Bronchial epithelial cell (primary cell): ENCODE data around the gene MBOAT7. TPM values are rescaled to one million over a fixed set of nuclear protein-coding genes. Genes with fewer than 3 reads are reported as not detected.

Experiments
- DNase-seq: peaks from one replicate; pipeline ENCODE4 v3.0.0-alpha.2; 2010; ENCODE audit warnings: low read depth
- FAIRE-seq: peaks from 2 replicates; lab custom pipeline; 2011; peaks lifted over from hg19 to GRCh38; lab: Jason Lieb, UNC
- H3K27me3 ChIP-seq: 2 replicates; pipeline ENCODE4 v1.5.1; 2011; ENCODE audit warnings: low read length; ENCODE audit not compliant: control insufficient read depth, insufficient read depth
- H3K36me3 ChIP-seq: 2 replicates; pipeline ENCODE4 v1.5.1; 2011; ENCODE audit warnings: low read length; ENCODE audit not compliant: control insufficient read depth, insufficient read depth
- H3K4me3 ChIP-seq: 2 replicates; pipeline ENCODE4 v1.5.1; 2011; ENCODE audit warnings: mild to moderate bottlenecking, low read depth, low read length, control low read depth
- total RNA-seq: library from RNA; depleted of rRNA; stranded (reverse); fragments of >200 nt; gene quantifications from 2 replicates; pipeline ENCODE4 v1.2.1, GENCODE V29; 2014
- TF ChIP-seq, protein P1 (sequence below): IDR thresholded peaks from 2 replicates; pipeline ENCODE4 v1.5.1; 2011; ENCODE audit warnings: mild to moderate bottlenecking, moderate library complexity, low read length, control low read depth, inconsistent platforms; ENCODE audit not compliant: insufficient read depth, severe bottlenecking

MBOAT7 gene
- total RNA-seq, 1 donor from 2014 or later, result 6.8 TPM

GRCh38 chr19:54141356-54141755 lies 48.0 kb downstream of the MBOAT7 start:
- peaks cover 37% of the 10 kb centered on the region for H3K36me3 ChIP-seq
- FAIRE-seq, result no peak

DNA sequence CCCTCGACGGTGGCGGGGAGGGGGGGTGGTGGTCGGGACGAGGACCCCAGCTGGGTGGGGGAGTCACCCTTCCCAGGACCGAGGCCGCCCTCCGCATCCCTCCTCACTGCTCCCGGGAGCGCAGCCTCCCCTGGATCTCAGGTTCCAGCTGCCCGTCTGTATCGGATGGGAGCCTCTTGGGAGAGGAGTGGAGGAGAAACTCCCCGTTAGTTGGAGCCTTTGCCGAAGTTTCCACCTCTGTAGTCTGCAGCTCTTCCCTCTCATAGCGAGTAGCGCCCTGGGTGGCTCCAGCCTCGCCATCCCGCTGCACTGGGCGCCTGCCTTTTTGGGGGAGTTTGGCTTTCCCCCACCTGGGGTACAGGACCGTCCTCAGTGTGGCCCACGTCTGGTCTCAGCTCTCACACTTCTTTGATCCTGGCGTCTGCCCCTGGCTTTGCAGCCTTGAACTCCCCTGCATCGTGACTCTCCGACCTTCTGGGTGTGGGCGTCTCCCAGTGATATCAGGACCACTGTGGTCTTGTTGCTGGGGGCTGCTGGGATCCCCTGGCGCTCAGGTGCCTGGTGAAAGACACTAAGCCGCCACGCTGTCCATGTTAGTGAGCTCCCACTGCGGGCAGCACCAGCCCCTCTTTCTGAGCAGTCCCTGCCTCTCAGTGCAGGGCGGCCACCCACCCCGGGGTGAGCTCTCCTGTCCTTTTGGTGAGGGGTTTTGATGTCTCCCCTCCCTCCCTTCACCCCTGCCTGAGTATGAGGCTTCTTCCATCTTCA lies 50.7 kb downstream of the MBOAT7 start:
- no peaks in the 10 kb centered on the region for H3K27me3 ChIP-seq

More at GRCh38 chr19:54141356-54141755, 48.0 kb downstream of the MBOAT7 start:
- TF ChIP-seq, protein P1, sequence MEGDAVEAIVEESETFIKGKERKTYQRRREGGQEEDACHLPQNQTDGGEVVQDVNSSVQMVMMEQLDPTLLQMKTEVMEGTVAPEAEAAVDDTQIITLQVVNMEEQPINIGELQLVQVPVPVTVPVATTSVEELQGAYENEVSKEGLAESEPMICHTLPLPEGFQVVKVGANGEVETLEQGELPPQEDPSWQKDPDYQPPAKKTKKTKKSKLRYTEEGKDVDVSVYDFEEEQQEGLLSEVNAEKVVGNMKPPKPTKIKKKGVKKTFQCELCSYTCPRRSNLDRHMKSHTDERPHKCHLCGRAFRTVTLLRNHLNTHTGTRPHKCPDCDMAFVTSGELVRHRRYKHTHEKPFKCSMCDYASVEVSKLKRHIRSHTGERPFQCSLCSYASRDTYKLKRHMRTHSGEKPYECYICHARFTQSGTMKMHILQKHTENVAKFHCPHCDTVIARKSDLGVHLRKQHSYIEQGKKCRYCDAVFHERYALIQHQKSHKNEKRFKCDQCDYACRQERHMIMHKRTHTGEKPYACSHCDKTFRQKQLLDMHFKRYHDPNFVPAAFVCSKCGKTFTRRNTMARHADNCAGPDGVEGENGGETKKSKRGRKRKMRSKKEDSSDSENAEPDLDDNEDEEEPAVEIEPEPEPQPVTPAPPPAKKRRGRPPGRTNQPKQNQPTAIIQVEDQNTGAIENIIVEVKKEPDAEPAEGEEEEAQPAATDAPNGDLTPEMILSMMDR, result no peak
- Histone ChIP-seq H3K4me3 (no peak overlapping the region), H3K27me3 (no peaks in the 10 kb centered on the region)
- DNase-seq, result no peak

DNA sequence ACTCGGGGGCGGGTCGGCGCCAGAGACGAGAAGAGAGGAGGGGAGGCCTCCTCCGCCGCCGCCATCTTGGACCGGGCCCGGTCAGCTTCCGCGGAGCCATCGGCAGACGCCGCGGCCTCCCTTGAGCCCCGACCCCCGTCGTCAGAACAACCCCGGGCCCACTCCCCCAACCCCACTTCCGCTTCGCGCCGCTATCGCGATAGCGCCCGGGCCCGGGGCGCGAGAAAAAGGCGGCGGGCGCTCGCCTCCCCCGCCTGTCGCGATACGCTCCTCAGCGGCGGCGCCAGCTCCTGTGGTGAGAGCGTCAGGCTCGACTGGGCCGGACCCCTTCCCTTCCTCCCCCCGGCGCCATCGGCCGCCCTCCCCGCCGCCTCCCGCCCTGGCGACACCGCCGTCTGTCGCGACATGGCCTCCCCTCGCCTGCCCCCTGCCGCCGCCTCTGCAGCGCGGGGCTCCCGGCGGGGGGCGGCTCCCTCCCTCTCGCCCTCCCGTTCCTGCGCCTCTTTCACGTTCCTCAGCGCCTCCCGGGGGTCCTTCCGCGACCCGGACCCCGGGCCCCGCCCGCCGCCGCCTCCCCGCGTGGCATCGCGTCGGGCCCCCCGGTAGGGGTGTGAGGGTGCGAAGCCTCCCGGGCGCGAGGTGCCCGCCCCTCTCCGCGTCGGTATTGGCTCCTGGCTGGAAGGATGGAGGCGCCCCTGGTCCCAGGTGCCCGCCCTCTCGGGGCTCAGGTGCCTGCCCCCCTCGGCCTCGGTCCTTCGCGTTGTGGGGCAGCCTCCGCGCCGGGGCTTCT lies 51.5 kb downstream of the MBOAT7 start, which contains the start of gene CNOT3:
TSS of gene CNOT3 (plus strand) at position 64 of the 790 bp plus-strand sequence. CDS start 5,217 bp downstream, outside the sequence.
- peak within 1 kb of the TSS; percentile 84 for H3K4me3 ChIP-seq
- H3K27me3 ChIP-seq, result no peaks in the 10 kb centered on the region
- peaks cover 10% of the 10 kb centered on the region for H3K36me3 ChIP-seq
- no peak for FAIRE-seq
- TF ChIP-seq, protein P1, result peak; percentile 32
- no peak for DNase-seq

More for the DNA sequence above, 50.7 kb downstream of the MBOAT7 start:
- DNase-seq (no peak), FAIRE-seq (no peak)
- Histone ChIP-seq H3K36me3 (peaks cover 18% of the 10 kb centered on the region), H3K4me3 (peak overlapping the region; percentile 84)
- TF ChIP-seq, protein P1, result no peak

DNA sequence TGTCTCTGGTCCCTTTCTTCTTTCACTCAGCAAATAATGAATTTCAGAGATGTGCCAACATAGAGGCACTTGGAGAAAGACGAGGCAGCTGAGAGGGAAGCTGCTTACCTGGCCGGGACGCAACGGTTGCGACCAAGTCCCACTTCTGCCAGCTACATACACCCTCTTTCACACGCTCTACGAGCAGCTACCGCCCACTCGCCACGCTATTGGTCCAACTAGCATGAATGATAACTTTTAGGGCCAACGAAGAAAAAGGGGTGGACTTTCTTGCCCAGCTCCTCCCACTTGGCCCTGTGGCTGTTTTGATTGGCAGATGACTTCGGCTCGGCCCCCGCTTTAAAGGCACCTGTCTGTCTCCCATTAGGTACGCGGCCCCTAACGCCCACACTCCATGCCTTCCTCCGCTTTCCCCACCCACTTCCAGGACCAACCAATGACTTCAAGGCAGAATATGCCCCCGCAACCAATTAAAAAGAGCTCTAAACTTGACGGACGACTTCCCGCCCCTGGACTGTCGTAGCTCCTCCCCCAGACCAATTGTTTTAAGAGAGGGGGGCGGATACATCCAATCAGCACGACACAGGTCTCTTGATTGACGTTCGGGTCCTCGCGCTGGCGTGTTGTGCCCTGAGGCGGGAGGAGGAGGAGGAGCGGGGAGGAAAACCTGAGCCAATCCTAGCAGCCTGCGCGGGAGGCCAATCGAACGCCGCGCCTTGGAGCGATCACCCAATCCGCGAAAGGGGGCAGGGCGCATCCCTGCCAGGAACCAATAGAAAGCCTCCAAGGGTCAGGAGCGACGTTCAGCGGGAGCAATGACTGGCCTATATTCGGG lies 52.3 kb downstream of the MBOAT7 start:
- DNase-seq (peak; percentile 99), FAIRE-seq (peak; percentile 95)
- Histone ChIP-seq H3K27me3 (no peaks in the 10 kb centered on the region), H3K4me3 (peak overlapping the region; percentile 84), H3K36me3 (peaks cover 5% of the 10 kb centered on the region)
- TF ChIP-seq, protein P1, result no peak

DNA sequence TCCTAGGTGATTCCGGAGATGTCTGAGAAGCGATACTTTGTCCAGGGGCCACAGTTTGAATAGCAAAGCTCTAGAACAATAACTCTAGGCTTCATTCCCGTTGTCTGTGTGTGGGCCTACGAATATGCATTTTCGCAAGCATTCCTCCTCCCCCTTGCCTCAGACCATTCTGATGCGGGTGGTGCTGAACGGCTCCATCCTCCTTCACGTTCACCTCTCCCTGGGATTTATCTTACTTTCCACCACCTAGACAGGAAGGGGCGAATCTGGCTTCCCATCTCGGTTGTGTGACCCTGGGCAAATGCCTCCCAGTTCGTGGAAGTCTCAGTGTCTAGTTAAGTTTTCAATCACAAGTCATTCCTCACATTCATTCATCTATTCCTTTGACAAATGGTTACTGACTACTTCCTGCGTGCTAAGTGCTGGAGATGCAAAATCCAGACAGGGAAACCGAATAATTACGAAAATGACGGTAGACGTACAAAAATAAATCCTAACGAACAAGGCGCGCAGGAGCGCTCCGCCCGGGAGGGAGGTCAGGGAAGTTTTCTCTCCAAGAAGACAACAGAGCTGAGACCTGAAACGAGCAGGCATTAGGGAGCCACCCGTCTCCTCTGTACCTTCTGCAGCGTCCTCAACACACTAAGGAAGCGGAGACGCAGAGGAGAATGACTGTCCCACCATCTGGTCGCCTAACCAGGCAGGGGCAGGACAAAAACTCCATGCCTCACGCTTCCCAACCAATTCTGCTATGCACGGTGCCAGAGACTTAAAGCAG lies 53.1 kb downstream of the MBOAT7 start:
- H3K27me3 ChIP-seq, result no peaks in the 10 kb centered on the region
- FAIRE-seq (no peak), DNase-seq (peak; percentile 29)
- TF ChIP-seq, protein P1, result no peak
- peaks cover 5% of the 10 kb centered on the region for H3K36me3 ChIP-seq
- peak overlapping the region; percentile 47 for H3K4me3 ChIP-seq
